Stomach (tissue), 9 donors: ENCODE results near the gene DUSP6. TPM values are rescaled to one million over a fixed set of nuclear protein-coding genes. Genes with fewer than 3 reads are reported as not detected.

Experiments used
- DNase-seq, 2 donors: peaks; one replicate each; pipeline versions ENCODE4 v3.0.0 to v3.0.0-alpha.2; 2013 to 2019
- H3K27ac ChIP-seq, 5 donors: fragments of 200-600 bp in 4 of 5; sonication (generic) in 4 of 5; one replicate each; pipeline ENCODE4 v1.5.1; 2013 to 2019; ENCODE audit warnings: mild to moderate bottlenecking in 1 of 5, moderate library complexity in 1 of 5
- H3K27me3 ChIP-seq, 3 donors: fragments of 200-600 bp; sonication (generic); one replicate each; pipeline ENCODE4 v1.5.1; 2017 to 2019; ENCODE audit warnings: mixed run types in 1 of 3
- H3K36me3 ChIP-seq, 4 donors: fragments of 200-600 bp; sonication (generic); 1 replicate in 3 of 4; 2 replicates in 1 of 4; pipeline ENCODE4 v1.5.1; 2016 to 2019
- H3K4me1 ChIP-seq, 4 donors: fragments of 200-600 bp; sonication (generic); one replicate each; pipeline ENCODE4 v1.5.1; 2016 to 2019
- H3K4me3 ChIP-seq, 4 donors: fragments of 200-600 bp; sonication (generic) in 3 of 4; one replicate each; pipeline ENCODE4 v1.5.1; 2016 to 2019; ENCODE audit warnings: mild to moderate bottlenecking in 1 of 4
- H3K9me3 ChIP-seq, 4 donors: fragments of 200-600 bp; sonication (generic); one replicate each; pipeline ENCODE4 v1.5.1; 2016 to 2019
- EP300 ChIP-seq: sonication (generic); formaldehyde crosslinking; IDR thresholded peaks from one replicate; pipeline ENCODE4 v1.6.1; 2017; ENCODE audit warnings: antibody characterized with exemption
- POLR2A ChIP-seq, 4 donors: fragments of 450-650 bp; IDR thresholded peaks; one replicate each; pipeline ENCODE4 v1.6.1; 2016; ENCODE audit warnings: antibody characterized with exemption in 4 of 4, control low read depth in 2 of 4, mild to moderate bottlenecking in 1 of 4, moderate library complexity in 1 of 4
- POLR2AphosphoS5 ChIP-seq, 3 donors: sonication (generic); formaldehyde crosslinking; IDR thresholded peaks; one replicate each; pipeline ENCODE4 v1.6.1; 2016; ENCODE audit warnings: antibody characterized with exemption in 3 of 3
- WGBS, 5 donors: extraction: QIAGEN DNeasy Blood & Tissue Kit in 3 of 5; methylation state at CpG; one replicate each; pipeline versions ENCODE4 v1.1.5 to v1.1.7; 2013 to 2018; 5-methylcytosine and 5-hydroxymethylcytosine counted together
- intact Hi-C: fragments of 100-400 bp; cut with DNase I; formaldehyde crosslinking; loops from one replicate; pipeline ENCODE4 v1.15.1; 2023; ENCODE audit warnings: low total_unique reads
- polyA plus RNA-seq, 3 donors: library from polyadenylated mRNA; stranded (reverse); fragments of 200-250 nt; gene quantifications; one replicate each; pipeline ENCODE4 v1.2.3, GENCODE V29; 2013
- total RNA-seq, 5 donors: library from RNA; depleted of rRNA; stranded (reverse); fragments of >200 nt; gene quantifications; one replicate each; pipeline versions ENCODE4 v1.1.0 to v1.2.3, GENCODE V29; 2014 to 2016
- TF ChIP-seq, protein P1 (sequence below), 7 experiments: fragments of 450-650 bp in 4 of 7; fragments of 200-600 bp in 3 of 7; sonication (generic) in 3 of 7; IDR thresholded peaks; one replicate each; pipeline ENCODE4 v1.5.1; 2016 to 2019; ENCODE audit warnings: antibody characterized with exemption in 7 of 7, control low read depth in 2 of 7, mild to moderate bottlenecking in 1 of 7
- donor health status: healthy with polysubstance abuse.
- donor health status: Bipolar disorder and iron deficiency.
- donor health status: healthy.

Gene DUSP6
- total and polyA plus RNA-seq, 8 donors: 11.3 to 105 (median 27.6) TPM

DNA sequence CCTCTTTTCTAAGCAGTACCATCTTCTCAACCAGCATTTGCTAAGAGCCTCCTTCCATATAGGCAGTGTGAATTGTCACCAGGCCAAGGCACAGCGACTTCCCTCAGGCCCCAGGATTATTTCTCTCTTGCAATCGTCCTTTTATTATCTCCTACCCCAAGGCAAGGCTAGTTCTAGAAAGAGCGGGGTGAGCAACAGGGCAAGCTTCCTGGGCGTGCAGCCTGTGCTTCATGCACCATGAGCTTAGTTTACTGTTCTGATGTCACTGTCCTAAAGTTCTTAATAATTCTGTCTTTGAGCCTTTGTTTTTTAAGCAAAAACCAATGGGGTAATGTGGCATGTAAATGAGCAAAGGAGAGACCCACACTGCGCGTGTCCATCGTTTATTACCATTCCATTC lies 27.9 kb downstream of the DUSP6 start:
- Histone ChIP-seq H3K4me1 (peaks cover 0 to 10% (median 5%) of the 10 kb centered on the region in 4 donors), H3K9me3 (no peaks in the 10 kb centered on the region), H3K27me3 (no peaks in the 10 kb centered on the region), H3K27ac (no peak overlapping the region), H3K36me3 (no peaks in the 10 kb centered on the region), H3K4me3 (no peak overlapping the region)
- TF ChIP-seq EP300: no peak
- TF ChIP-seq POLR2A (IDR thresholded peaks at IDR 0.05): no peak
- TF ChIP-seq, protein P1, sequence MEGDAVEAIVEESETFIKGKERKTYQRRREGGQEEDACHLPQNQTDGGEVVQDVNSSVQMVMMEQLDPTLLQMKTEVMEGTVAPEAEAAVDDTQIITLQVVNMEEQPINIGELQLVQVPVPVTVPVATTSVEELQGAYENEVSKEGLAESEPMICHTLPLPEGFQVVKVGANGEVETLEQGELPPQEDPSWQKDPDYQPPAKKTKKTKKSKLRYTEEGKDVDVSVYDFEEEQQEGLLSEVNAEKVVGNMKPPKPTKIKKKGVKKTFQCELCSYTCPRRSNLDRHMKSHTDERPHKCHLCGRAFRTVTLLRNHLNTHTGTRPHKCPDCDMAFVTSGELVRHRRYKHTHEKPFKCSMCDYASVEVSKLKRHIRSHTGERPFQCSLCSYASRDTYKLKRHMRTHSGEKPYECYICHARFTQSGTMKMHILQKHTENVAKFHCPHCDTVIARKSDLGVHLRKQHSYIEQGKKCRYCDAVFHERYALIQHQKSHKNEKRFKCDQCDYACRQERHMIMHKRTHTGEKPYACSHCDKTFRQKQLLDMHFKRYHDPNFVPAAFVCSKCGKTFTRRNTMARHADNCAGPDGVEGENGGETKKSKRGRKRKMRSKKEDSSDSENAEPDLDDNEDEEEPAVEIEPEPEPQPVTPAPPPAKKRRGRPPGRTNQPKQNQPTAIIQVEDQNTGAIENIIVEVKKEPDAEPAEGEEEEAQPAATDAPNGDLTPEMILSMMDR (IDR thresholded peaks at IDR 0.05): no peak
- TF ChIP-seq POLR2AphosphoS5 (IDR thresholded peaks at IDR 0.05): no peak
- no peak for DNase-seq
- WGBS, 5 donors: 90 to 96% (median 93%) methylated on average over 7 of the region's 7 CpGs
- intact Hi-C loops: no loop called here

DNA sequence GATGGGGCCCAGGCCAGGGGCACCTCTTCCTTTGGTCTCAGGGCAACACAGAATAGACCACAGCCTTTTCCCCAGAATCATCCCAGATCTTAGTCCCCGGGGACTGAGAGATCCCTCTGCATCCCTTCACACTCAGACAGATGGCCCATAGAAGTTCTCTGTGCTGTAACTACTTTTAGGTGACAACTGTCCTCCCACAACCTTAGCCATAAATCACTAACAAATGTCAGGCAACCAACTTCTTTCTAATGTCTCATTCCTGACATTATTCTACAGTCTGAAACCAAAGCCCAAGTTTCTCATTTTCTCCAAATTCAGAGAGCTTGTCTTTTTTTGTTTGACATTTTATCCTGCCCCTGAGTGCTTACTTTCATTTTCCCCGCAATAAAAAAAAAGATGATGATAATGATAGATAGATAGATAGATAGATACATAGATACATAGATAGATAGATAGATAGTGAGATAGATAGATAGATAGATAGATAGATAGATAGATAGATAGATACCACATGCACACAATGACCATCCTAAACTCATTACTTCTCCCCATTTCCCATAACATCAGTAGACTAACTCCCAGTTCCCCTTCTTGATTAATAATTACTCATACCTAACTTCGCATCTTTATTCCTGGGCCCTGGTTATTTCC lies 28.6 kb downstream of the DUSP6 start:
- Histone ChIP-seq H3K4me3 (no peak overlapping the region), H3K27me3 (no peaks in the 10 kb centered on the region), H3K27ac (no peak overlapping the region), H3K36me3 (no peaks in the 10 kb centered on the region), H3K4me1 (peaks cover 0 to 10% (median 5%) of the 10 kb centered on the region in 4 donors), H3K9me3 (no peaks in the 10 kb centered on the region)
- DNase-seq: no peak
- TF ChIP-seq EP300: no peak
- intact Hi-C loops: no loop called here
- WGBS, 5 donors: 88 to 94% (median 89%) methylated on average over 3 of the region's 3 CpGs

DNA sequence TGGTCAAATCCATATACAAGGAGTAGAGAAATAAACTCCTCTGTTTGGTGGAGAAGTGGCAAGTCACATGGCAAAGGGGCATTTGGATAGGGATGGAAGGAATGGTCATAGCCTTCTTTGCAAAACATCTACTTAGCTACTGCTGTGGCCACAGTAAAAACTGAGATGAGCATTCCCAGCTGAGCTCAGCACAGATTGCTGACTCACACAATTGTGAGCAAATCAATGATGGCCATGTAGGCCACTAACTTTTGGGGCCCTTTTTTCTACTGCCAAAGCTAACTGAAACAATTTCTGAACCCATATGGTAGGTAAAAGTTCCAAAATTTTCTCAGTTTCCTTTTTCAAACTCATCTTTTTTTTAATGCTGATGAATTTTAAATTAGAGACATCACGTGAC lies 31.6 kb downstream of the DUSP6 start:
- intact Hi-C loops: no loop called here

DNA sequence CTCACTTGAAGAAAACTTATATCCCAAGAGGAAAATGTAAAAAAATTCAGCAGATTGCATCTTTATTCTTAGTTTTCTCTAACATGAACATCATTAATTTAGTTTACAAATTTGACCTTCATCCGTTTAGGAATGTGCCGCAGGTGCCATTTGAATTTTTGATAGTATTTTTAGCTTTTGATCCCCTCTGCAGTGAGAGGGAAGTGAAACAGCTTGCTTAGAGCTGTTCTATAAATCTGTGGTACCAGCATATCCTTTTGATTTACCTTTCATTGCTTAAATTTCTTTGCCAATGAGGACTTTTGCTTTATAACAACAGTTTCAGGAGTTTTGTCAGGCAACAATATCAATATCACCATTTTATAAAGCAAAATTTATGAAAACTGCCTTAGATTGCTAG lies 32.7 kb downstream of the DUSP6 start:
- Histone ChIP-seq H3K4me1 (no peaks in the 10 kb centered on the region), H3K27me3 (no peaks in the 10 kb centered on the region), H3K36me3 (no peaks in the 10 kb centered on the region), H3K27ac (no peak overlapping the region), H3K4me3 (no peak overlapping the region), H3K9me3 (no peaks in the 10 kb centered on the region)
- TF ChIP-seq POLR2A (IDR thresholded peaks at IDR 0.05) (no peak), POLR2AphosphoS5 (IDR thresholded peaks at IDR 0.05) (no peak), EP300 (no peak)
- TF ChIP-seq, protein P1 (IDR thresholded peaks at IDR 0.05): no peak
- WGBS, 5 donors: 76 to 91% (median 87%) methylated on average over 2 of the region's 2 CpGs
- DNase-seq: no peak
- intact Hi-C loops: no loop called here

More for the DNA sequence above, 31.6 kb downstream of the DUSP6 start:
- Histone ChIP-seq H3K4me1 (no peaks in the 10 kb centered on the region), H3K36me3 (no peaks in the 10 kb centered on the region), H3K27me3 (no peaks in the 10 kb centered on the region), H3K27ac (no peak overlapping the region), H3K9me3 (no peaks in the 10 kb centered on the region), H3K4me3 (no peak overlapping the region)
- WGBS, 5 donors: 92 to 100% (median 94%) methylated on average over 1 of the region's 1 CpG
- TF ChIP-seq EP300 (no peak), POLR2AphosphoS5 (IDR thresholded peaks at IDR 0.05) (no peak), POLR2A (IDR thresholded peaks at IDR 0.05) (no peak)
- TF ChIP-seq, protein P1 (IDR thresholded peaks at IDR 0.05): no peak
- no peak for DNase-seq

DNA sequence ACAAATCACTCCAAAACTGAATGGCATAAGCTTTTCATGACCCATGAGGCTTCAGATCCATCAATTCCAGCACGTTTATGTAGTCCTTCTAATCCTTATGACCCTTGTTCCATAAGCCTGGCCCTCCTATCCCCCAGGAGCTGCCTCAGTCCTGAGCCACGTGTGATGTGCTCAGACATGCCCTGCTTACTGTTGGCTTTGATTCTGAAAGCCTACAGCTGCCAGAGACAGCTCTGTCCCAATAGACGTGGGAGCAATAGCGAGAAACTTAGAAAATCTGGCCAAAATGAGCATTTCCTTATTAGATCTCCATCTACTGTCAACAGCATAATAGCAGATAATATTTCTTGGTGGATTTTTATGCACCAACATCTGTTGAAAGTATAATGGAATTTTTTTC lies 33.2 kb downstream of the DUSP6 start:
- intact Hi-C loops: no loop called here
- TF ChIP-seq POLR2A (IDR thresholded peaks at IDR 0.05) (no peak), POLR2AphosphoS5 (IDR thresholded peaks at IDR 0.05) (peak in 1 of 3 donors; percentile 8), EP300 (no peak)
- TF ChIP-seq, protein P1 (IDR thresholded peaks at IDR 0.05): no peak
- WGBS, 5 donors: 36 to 48% (median 43%) methylated on average over 4 of the region's 4 CpGs
- Histone ChIP-seq H3K4me3 (no peak overlapping the region), H3K36me3 (no peaks in the 10 kb centered on the region), H3K9me3 (no peaks in the 10 kb centered on the region), H3K27me3 (no peaks in the 10 kb centered on the region), H3K27ac (no peak overlapping the region), H3K4me1 (no peaks in the 10 kb centered on the region)
- DNase-seq: peak in 1 of 2 donors; percentile 30
